Small intestine (tissue), 7 donors: ENCODE results near the gene RFX4. TPM values are rescaled to one million over a fixed set of nuclear protein-coding genes. Genes with fewer than 3 reads are reported as not detected.

Source experiments
- DNase-seq, 2 donors: peaks; one replicate each; pipeline versions ENCODE4 v3.0.0 to v3.0.0-alpha.2; 2013
- FAIRE-seq: peaks from 2 replicates; lab custom pipeline; 2012; peaks lifted over from hg19 to GRCh38; lab: Jason Lieb, UNC
- H3K27ac ChIP-seq, 3 donors: one replicate each; pipeline ENCODE4 v1.5.1; 2013; ENCODE audit warnings: low read length in 2 of 3, mild to moderate bottlenecking in 2 of 3, control low read depth in 1 of 3, inconsistent platforms in 1 of 3, low read depth in 1 of 3, moderate library complexity in 1 of 3
- H3K27me3 ChIP-seq, 3 donors: one replicate each; pipeline ENCODE4 v1.6.1; 2013; ENCODE audit warnings: low read length in 3 of 3, inconsistent platforms in 1 of 3; ENCODE audit not compliant: control insufficient read depth in 3 of 3, insufficient read depth in 3 of 3
- H3K36me3 ChIP-seq, 3 donors: one replicate each; pipeline ENCODE4 v1.6.1; 2013; ENCODE audit warnings: low read length in 3 of 3, inconsistent platforms in 1 of 3, low read depth in 1 of 3, mild to moderate bottlenecking in 1 of 3, moderate library complexity in 1 of 3; ENCODE audit not compliant: control insufficient read depth in 3 of 3, insufficient read depth in 2 of 3
- H3K4me1 ChIP-seq, 3 donors: one replicate each; pipeline ENCODE4 v1.6.1; 2013; ENCODE audit warnings: low read length in 2 of 3, inconsistent platforms in 1 of 3, low read depth in 1 of 3, mild to moderate bottlenecking in 1 of 3, moderate library complexity in 1 of 3; ENCODE audit not compliant: control insufficient read depth in 3 of 3, insufficient read depth in 2 of 3
- H3K4me3 ChIP-seq, 3 donors: one replicate each; pipeline ENCODE4 v1.5.1; 2013; ENCODE audit warnings: low read length in 3 of 3, control low read depth in 1 of 3, inconsistent platforms in 1 of 3, low read depth in 1 of 3, mild to moderate bottlenecking in 1 of 3, moderate library complexity in 1 of 3
- H3K9me3 ChIP-seq, 2 donors: one replicate each; pipeline ENCODE4 v1.6.1; 2013; ENCODE audit warnings: low read depth in 1 of 2, low read length in 1 of 2; ENCODE audit not compliant: control insufficient read depth in 2 of 2, insufficient read depth in 1 of 2
- WGBS, 3 donors: extraction: QIAGEN DNeasy Blood & Tissue Kit; methylation state at CpG; one replicate each; pipeline ENCODE4 v1.1.7; 2013; 5-methylcytosine and 5-hydroxymethylcytosine counted together
- polyA plus RNA-seq, 4 donors: library from polyadenylated mRNA; stranded (reverse) in 3 of 4; unstranded in 1 of 4; fragments of 200-250 nt in 3 of 4; fragments of 120-200 nt in 1 of 4; gene quantifications; one replicate each; pipeline versions ENCODE4 v1.2.1 to v1.2.3, GENCODE V29; 2013
- donor health status: healthy with polysubstance abuse.
- donor health status: control.
- donor health status: control.
- donor health status: Bipolar disorder and iron deficiency.
- donor health status: healthy.

The RFX4 gene
- polyA plus RNA-seq, 4 donors = 0.03 to 0.09 TPM; not detected in 2

DNA sequence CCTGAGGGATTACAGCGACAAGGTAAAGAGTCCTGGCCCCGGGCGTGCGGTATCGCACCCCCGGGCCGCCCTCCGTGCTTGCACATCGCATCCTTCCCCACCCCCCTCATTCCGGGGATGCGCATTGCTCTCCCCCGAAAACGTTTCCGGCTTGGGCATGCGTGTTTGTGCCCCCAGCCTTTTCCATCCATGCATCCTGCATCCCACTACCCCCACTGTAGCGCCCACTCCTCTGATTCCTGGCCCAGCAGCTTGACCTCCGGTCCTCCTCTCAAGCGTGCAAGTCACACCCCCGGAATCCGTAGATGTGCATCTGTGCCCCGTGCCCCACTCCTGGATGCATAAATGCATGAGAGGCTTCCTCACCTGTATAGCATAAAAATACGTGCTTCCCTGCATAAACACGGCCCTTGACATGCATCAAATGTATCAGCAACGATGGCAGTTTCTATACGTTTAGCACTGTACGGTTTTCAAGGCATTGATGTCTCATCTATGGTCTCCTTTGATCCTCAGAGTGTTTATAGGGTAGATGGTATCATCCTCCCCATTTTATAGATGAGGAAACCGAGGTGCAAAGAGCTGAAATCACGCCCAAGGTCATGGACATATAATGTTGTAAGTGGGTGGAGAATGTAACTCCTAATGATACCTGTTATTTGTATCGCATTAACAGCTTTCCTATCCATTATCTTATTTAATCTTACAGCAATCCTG lies 192.2 kb downstream of the RFX4 start:
- Histone ChIP-seq H3K9me3 (no peaks in the 10 kb centered on the region), H3K36me3 (no peaks in the 10 kb centered on the region), H3K4me1 (peaks cover 3 to 14% (median 8%) of the 10 kb centered on the region in 3 donors), H3K4me3 (peak overlapping the region; percentile 65 to 98 (median 80)), H3K27ac (peak overlapping the region; percentile 90 to 99 (median 98)), H3K27me3 (no peaks in the 10 kb centered on the region)
- DNase-seq (peak in 1 of 2 donors; percentile 29), FAIRE-seq (no peak)
- WGBS, 3 donors = 2 to 4% (median 3%) methylated on average over 26 to 29 of the region's 29 CpGs

DNA sequence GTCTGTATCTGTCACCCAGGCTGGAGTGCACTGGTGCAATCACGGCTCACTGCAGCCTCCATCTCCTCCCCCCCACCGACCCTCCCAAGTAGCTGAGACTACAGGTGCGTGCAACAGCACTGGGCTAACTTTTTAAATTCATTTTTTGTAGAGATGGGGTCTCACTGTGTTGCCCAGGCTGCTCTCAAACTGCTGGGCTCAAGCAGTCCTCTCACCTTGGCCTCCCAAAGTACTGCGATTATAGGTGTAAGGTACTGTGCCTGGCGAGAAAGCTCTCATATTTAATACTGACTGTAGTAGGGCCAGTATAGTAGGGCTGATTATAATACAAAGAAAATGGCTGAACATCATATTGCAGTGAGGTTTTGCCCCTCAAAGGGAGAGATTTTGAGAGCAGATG lies 194.1 kb downstream of the RFX4 start:
- H3K27me3 ChIP-seq = no peaks in the 10 kb centered on the region
- H3K36me3 ChIP-seq = no peaks in the 10 kb centered on the region
- FAIRE-seq (no peak), DNase-seq (no peak)
- H3K9me3 ChIP-seq = no peaks in the 10 kb centered on the region
- H3K4me3 ChIP-seq = no peak overlapping the region
- H3K4me1 ChIP-seq = peaks cover 3 to 15% (median 10%) of the 10 kb centered on the region in 3 donors
- 93 to 96% (median 95%) methylated on average over 5 of the region's 5 CpGs for WGBS, 3 donors
- H3K27ac ChIP-seq = no peak overlapping the region

- WGBS, 3 donors = 4 to 42% (median 37%) methylated on average over 3 of the region's 3 CpGs
- FAIRE-seq (no peak), DNase-seq (peak; percentile 7 to 65)
- Histone ChIP-seq H3K9me3 (no peaks in the 10 kb centered on the region), H3K4me3 (no peak overlapping the region), H3K4me1 (peaks cover 3 to 10% (median 9%) of the 10 kb centered on the region in 3 donors), H3K27ac (no peak overlapping the region), H3K27me3 (no peaks in the 10 kb centered on the region), H3K36me3 (peaks cover 0 to 5% (median 3%) of the 10 kb centered on the region in 3 donors)
Observed at GRCh38 chr12:106780010-106780631, 197.3 kb downstream of the RFX4 start.

GRCh38 chr12:106782619-106783018 lies 199.8 kb downstream of the RFX4 start:
- no peak for DNase-seq
- H3K36me3 ChIP-seq = peaks cover 0 to 11% (median 5%) of the 10 kb centered on the region in 3 donors
- FAIRE-seq = no peak
- no peaks in the 10 kb centered on the region for H3K27me3 ChIP-seq
- no peak overlapping the region for H3K4me3 ChIP-seq
- peaks cover 0 to 7% (median 5%) of the 10 kb centered on the region in 3 donors for H3K4me1 ChIP-seq
- H3K9me3 ChIP-seq = no peaks in the 10 kb centered on the region
- no peak overlapping the region for H3K27ac ChIP-seq
- WGBS, 3 donors = 55 to 80% (median 69%) methylated on average over 1 of the region's 1 CpG

GRCh38 chr12:106783515-106783914 lies 200.7 kb downstream of the RFX4 start:
- no peak overlapping the region for H3K4me3 ChIP-seq
- WGBS, 3 donors = 74 to 93% (median 85%) methylated on average over 5 of the region's 5 CpGs
- H3K27me3 ChIP-seq = no peaks in the 10 kb centered on the region
- H3K36me3 ChIP-seq = peaks cover 0 to 15% (median 5%) of the 10 kb centered on the region in 3 donors
- H3K4me1 ChIP-seq = peaks cover 0 to 5% (median 3%) of the 10 kb centered on the region in 3 donors
- H3K27ac ChIP-seq = no peak overlapping the region
- DNase-seq = no peak
- no peak for FAIRE-seq
- H3K9me3 ChIP-seq = no peaks in the 10 kb centered on the region

- H3K27ac ChIP-seq = no peak overlapping the region
- FAIRE-seq (no peak), DNase-seq (peak in 1 of 2 donors; percentile 6)
- H3K4me3 ChIP-seq = no peak overlapping the region
- peaks cover 0 to 19% (median 10%) of the 10 kb centered on the region in 3 donors for H3K36me3 ChIP-seq
- H3K27me3 ChIP-seq = no peaks in the 10 kb centered on the region
- no peaks in the 10 kb centered on the region for H3K9me3 ChIP-seq
- no peaks in the 10 kb centered on the region for H3K4me1 ChIP-seq
- 64 to 71% (median 71%) methylated on average over 2 of the region's 2 CpGs for WGBS, 3 donors
Observed at GRCh38 chr12:106790020-106790419, 207.2 kb downstream of the RFX4 start.

- H3K4me1 ChIP-seq = no peaks in the 10 kb centered on the region
- DNase-seq (no peak), FAIRE-seq (no peak)
- no peak overlapping the region for H3K4me3 ChIP-seq
- peaks cover 0 to 14% (median 10%) of the 10 kb centered on the region in 3 donors for H3K36me3 ChIP-seq
- H3K9me3 ChIP-seq = no peaks in the 10 kb centered on the region
- no peak overlapping the region for H3K27ac ChIP-seq
- H3K27me3 ChIP-seq = no peaks in the 10 kb centered on the region
Observed at GRCh38 chr12:106791531-106791930, 208.7 kb downstream of the RFX4 start.

DNA sequence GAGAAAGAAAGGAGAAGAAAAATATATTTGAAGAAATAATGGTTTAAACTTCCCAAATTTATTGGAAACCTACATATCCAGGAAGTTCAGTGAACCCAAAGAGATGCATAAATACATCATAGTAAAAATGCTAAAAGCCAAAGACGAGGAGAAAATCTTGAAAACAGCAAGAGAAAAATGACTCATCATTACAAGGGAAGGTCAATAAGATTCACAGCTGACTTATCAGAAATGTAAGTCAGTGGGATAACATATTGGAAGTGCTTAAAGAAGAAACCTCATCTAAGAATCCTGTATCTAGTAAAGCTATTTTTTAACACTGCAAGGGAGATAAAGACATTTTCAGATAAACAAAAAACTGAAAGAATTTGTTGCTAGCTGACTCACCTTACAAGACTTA lies 211.6 kb downstream of the RFX4 start:
- FAIRE-seq (no peak), DNase-seq (no peak)
- Histone ChIP-seq H3K4me3 (no peak overlapping the region), H3K9me3 (no peaks in the 10 kb centered on the region), H3K27ac (no peak overlapping the region), H3K27me3 (no peaks in the 10 kb centered on the region), H3K36me3 (peaks cover 0 to 10% (median 7%) of the 10 kb centered on the region in 3 donors), H3K4me1 (no peaks in the 10 kb centered on the region)
- 73 to 83% (median 76%) methylated on average over 1 of the region's 1 CpG for WGBS, 3 donors
